ENCODE results near the gene GIPC1.

GIPC1 gene

DNA sequence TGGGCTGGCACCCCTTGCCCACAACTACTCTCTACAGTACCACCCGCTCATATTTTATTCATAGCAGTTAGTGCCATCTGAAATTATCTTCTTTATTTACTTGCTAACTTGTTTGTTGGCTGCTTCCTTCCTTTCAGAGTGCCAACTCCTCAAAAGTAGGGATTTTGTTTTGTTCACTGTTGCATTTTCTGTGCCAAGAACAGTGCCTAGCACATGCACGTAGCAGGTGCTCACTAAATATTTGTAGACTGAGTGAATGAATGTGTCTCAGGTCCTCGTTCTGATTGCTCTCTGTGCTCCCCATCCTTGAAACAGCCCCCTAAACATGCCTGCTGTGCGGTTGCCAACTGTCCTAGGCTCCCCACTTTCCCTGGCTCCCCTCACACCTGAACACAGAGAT, 1.5 kb downstream of the GIPC1 start:
- DNase-seq: no peak

DNA sequence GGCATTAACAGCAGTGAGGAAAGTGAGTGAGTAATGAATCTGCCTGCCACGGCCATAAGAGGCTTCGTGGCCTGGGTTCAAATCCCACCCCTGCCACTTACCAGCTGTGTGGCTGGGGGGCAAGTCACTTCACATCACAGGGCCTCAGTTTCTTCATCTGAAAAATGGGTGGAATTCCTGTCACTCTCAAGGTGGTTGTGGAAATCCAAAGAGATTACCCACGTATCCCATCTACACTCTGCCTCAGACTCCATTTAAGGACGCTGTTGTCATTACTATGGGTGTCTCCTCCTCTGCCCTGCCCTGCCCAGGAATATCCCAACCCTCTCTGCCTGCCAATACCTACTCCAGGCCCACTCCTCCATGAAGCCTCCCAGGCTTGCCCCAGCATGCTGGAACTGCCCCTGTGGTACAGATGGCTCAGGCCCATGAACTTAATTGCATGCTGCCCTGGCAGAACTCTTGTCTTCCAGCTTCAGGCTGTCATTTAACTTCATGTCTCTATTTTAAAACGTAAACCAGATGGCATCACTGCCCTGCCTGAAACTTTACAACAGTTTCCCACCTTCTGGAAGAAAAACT, 3.1 kb downstream of the GIPC1 start:
- no peak for DNase-seq

GRCh38 chr19:14487370-14488125, 8.4 kb downstream of the GIPC1 start:
- no peak for DNase-seq

DNA sequence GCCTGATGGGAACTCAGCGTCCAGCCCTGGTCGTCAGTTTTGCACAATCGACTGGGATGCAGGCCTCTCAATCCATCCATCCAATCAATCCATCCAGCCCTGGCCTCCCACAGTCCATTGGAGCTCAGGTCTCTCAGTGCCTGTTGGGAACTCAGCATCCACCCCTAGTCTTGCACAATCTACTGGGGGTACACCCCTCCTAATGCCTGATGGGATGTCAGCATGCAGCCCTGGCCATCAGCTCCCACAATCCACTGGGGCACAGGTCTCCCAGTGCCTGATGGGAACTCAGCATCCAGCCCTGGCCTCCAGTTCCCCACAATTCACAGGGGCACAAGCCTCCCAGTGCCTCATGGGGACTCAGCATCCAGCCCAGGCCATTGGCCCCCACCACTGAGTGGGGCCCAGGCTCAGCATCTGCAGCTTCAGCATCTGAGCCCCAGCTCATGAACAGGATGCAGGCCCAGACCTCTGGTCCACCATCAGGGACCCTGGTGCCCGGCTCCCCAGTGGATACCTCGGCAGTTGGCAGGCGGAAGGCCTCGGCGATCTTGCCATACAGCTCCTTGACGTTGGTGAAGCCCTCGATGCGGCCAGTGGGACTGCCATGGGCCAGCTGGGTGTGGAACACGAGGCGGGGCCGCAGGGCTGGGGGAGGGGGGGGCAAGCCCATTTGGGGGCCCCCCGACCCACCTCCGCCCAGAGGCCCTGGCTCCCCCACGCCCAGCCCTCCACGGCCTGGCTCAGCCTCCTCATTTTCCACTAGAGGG, 13.6 kb downstream of the GIPC1 start:
- no peak for DNase-seq

- DNase-seq: no peak
Measured at GRCh38 chr19:14480700-14481079, 15.2 kb downstream of the GIPC1 start.

DNA sequence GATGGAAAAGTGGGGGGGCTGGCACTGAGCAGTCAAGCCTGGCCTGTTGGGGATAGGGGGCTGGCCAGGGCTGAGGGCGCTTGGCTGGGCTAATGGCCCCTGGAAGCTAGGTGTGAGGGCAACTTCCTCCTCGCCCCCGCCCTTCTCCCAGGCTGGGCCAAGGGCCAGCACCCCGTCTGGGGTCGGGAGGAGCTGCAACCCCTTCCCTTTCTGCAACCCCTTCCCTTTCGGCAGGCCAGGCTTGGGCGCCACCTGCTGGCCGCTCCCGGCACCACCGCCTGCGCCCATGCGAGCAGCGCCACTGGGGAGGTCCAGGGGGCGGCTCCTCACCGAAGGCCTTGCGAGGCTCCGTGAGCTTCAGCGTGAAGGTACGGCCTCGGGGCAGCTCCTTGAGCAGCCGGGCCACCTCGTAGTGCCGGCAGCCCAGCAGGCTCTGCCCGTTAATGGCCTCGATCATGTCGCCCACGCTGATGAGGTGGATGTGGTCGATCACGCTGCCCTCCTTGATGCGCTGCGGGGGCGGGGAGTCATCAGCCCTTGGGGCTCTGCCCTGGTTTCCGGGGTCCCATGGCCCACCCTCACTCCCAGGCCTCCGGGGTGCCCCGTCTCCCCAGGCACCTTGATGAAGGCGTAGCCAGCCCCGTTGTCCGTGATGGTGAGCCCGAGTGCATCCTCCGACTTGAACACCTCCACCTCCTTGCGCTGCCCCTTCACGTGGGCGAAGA, 15.8 kb downstream of the GIPC1 start:
- DNase-seq: peak; percentile 34 to 60 (median 55)

DNA sequence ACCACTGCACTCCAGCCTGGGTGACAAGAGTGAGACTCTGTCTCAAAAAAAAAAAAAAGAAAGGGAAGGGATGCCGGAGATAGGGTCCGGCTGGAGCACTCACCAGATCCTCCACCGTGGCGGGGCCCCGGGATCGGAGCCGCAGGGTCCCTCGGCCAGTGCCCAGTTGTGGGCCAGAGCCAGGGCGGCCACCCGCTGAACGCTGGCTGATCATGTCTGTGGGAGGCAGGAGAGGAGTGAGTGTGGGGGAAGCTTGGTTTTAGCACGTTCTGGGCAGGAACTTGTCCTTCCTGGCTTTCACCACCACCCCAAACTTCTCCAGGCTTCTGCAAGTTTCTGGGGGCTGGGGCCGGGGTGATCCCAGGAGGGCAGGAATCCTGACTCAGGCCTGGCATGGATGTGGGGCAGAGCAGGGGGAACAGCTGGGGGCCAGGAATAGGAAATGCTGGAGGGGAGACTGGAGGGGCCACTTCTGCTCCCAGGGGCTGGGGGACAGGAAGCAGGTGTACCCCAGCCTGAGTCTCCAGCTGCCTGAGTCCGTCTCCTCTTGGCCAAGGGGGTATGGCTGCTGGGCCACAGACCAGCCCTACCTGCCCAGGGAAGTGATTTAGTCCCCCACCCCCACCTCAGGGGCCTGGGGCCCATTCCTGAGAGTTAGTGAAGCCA, 16.5 kb downstream of the GIPC1 start:
- no peak for DNase-seq

- DNase-seq: no peak
Measured at GRCh38 chr19:14478113-14478545, 17.8 kb downstream of the GIPC1 start.

DNA sequence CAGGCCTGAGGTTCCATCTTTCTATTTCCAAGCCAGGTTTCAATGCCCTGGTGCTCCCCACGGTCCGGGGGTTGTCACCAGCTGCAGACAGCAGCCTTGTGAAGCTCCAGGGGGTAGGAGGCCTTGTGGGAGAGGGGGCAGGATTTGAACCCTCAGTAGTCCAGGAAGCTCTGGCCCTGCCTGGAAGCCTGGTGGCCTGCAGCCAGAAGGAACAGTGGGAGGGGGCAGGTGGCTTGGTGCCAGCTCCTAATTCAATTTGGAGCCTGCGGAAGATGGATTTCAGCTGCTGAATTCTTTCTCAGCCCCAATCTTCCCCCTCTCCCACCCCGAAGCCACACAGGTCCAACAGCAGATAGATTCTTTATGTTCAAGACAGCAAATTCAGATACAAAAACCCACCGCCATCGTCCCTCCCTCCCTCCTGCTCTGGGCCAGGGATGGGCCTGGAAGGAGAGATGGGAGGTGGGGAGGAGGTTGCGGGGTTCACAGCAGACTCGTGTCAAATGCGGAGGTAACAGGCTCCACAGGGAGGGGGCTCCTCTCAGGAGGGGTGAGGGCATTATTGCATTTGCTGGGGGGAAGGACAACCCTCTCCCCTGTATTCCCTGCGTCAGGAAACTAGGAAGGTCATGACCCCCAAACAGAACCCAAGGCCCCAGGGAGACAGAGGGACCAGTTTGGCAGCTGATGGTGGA, 18.4 kb downstream of the GIPC1 start:
- DNase-seq: no peak

DNA sequence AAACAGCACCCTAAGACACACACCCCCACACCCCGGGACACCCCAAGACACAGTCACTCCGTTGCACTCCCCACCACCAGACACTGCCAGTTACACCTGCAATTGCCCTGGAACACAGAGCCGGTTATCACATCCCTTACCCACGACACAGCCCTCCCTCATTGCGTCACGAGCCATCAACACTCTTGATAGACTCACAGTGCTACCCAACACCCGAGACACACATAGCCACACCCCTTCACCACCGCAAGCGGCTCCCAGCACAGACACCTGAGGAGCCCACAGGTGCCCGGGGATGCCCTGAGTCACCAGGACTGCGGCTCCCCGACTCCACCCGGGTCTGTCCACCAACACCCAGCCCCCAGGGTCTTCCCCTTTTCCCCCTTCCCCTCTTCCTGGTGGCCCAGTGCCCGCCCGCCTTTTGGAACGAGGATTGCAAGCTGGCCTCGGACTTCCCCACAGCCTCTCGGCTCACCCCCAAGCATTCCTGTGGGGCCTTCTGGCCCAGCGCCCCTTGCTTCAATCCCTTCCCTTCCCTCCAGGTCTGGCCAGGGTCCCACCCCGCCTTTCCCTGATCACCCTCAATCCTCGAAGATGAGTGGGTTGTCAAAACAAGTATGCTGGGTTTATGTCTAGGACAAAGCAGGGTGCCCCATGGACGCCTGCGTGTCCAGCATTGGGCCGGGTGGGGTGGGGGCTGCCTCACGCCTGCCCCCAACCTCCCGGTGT, 19.1 kb downstream of the GIPC1 start:
- peak in 1 of 5 donors; percentile 27 for DNase-seq

GRCh38 chr19:14476327-14476672, 19.6 kb downstream of the GIPC1 start:
- no peak for DNase-seq

DNA sequence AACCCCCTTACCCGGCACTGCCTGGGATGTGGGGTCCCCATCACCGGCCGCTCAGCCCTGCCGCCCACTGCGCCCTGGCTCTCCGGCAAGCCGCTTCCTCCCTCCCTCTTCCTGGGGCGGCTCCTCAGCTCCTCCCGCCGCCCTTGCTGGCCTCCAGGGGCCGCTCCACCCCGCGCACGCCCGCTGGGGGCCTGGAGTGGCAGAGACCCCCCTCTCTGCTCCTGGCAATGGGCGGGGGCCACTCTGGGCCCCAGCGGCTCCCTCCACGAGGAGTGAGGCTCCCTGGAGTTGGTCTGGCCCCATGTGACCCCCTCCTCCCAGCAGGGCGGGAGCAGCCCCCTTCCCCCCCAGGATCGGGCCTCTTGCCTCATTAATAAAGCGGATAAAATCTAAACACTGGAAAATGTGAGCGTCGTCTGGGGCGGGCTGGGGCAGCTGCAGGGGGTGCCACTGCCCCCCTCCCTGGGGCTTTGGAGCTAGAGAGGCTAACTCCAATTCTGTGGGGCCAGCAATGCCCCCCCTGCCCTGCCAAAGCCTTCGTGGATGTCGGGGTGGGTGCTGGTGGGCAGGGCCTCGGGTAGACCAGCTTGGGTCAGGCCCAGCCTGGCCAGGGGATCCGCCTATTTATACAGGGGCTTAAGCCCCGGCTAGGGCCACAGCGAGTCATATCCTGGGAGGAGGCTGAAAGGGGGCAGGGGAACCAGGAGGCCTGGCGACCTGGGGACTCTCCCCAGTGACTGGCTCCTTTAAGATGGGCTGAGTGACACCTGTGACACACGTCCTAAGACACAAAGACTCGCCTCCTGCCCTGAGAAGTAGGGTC, 20.5 kb downstream of the GIPC1 start, which contains the start of gene PTGER1:
TSS of gene PTGER1 (minus strand) at position 104 of the 823 bp plus-strand sequence. CDS start 1,034 bp downstream, outside the sequence.
- peak in 1 of 5 donors; percentile 27 for DNase-seq

GRCh38 chr19:14474827-14475226, 21.1 kb downstream of the GIPC1 start:
- DNase-seq: no peak

- no peak for DNase-seq
Measured at GRCh38 chr19:14473978-14474578, 21.8 kb downstream of the GIPC1 start.

GRCh38 chr19:14473073-14473977, 22.6 kb downstream of the GIPC1 start:
- DNase-seq: no peak

- peak; percentile 57 to 82 (median 74) for DNase-seq
Measured at GRCh38 chr19:14472202-14472938, 23.6 kb downstream of the GIPC1 start.

GRCh38 chr19:14471436-14472187, 24.3 kb downstream of the GIPC1 start:
- DNase-seq: no peak
